WI38 (cell line): ENCODE data around the gene AQP12A.

Source experiments
- H3K4me3 ChIP-seq: 2 replicates; pipeline ENCODE4 v1.5.1; 2011; ENCODE audit warnings: low read depth, mild to moderate bottlenecking, control low read depth, low read length
- CTCF ChIP-seq: IDR thresholded peaks from 2 replicates; pipeline ENCODE4 v1.5.1; 2012; ENCODE audit warnings: low read depth, mild to moderate bottlenecking, control low read depth, low read length

Gene AQP12A

GRCh38 chr2:240735476-240735875, 43.8 kb downstream of the AQP12A start:
- TF ChIP-seq CTCF: no peak
- H3K4me3 ChIP-seq: no peak overlapping the region

GRCh38 chr2:240736281-240737250, 44.9 kb downstream of the AQP12A start:
- TF ChIP-seq CTCF: no peak
- H3K4me3 ChIP-seq: no peak overlapping the region

DNA sequence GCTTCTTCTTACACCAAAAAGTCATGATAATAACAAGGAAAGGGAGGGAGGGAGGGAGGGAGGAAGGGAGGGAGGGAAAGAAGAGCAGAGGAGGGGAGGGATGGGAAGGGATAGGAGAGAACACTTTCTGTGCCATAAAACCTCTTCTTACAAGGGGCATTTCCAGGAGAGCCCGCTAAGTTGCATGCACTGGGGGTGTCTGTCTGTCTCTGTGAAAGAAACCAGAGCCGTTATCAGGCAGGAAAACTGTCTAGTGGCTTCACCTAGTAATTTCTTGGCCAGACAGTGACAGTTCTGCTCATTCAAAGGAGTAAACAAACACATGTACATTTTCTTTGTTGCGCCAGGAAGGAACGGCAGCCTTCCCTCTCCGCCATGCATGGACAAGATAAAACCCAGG, 45.8 kb downstream of the AQP12A start:
- TF ChIP-seq CTCF: no peak
- no peak overlapping the region for H3K4me3 ChIP-seq

DNA sequence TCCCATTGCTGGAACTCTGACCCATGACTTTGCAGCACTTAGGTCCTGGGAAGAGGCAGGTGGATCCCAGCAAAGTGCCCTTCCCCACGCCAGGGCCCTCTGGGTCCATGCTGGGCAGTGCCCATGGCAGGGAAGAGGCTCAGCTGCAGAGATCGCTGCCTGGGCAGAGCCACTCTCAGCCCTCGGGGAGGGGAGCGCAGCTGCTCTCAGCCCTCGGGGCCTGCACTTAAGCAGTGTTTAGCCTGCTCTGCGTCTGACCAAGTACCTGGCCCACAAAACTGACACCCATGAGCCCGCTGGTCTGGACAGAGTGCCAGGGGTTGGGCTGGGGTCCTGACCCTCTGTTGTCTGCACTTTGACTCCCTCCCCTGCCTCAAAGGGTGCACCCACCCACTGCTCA, 46.3 kb downstream of the AQP12A start:
- no peak overlapping the region for H3K4me3 ChIP-seq
- TF ChIP-seq CTCF: no peak

DNA sequence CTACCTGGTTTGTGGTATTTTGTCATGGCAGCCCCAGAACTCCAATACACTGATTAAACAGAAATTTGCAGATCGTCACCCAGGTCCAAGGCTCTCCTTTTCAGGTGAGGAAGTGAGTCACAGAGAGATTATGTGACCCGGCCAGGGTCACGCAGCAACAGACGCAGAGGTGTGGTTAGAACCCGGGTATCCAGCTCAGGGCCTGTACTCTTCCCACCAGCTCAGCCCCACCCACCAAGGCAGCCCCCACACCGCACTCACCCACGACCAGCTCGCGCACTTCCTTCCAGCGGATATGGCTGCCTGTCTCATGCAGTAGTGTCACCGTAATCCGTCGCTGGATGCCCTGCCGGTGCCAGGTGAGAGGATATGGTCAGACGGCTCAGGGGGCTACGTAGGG, 48.1 kb downstream of the AQP12A start:
- H3K4me3 ChIP-seq: no peak overlapping the region
- no peak for TF ChIP-seq CTCF

GRCh38 chr2:240741091-240741490, 49.4 kb downstream of the AQP12A start:
- TF ChIP-seq CTCF: no peak
- no peak overlapping the region for H3K4me3 ChIP-seq

DNA sequence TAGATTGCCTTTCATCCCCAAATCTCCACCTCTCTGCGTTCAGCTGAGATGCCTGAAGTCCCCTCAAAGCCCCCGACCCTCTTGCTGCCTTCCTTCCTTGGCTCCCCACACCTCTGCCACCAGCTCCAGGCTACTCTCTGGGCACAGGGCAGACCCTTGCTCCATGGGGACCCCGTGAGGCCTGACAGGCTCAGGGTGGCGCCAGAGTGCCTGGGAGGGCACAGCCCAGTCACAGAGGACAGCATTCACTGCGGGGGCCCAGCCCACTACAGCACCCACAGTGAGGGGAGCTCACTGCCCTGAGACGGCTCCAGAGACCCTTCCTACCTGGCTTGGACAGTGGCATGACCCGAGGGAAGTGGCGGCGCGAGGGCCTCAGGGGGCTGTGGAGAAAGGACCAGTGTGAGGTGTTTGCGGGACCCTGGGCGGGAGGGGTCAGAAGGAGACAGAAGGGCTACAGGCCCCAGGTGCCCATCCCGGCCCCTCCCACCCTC, 51.0 kb downstream of the AQP12A start:
- H3K4me3 ChIP-seq: no peak overlapping the region
- TF ChIP-seq CTCF: no peak
